Measurements from ENCODE around the gene AR.

DNA sequence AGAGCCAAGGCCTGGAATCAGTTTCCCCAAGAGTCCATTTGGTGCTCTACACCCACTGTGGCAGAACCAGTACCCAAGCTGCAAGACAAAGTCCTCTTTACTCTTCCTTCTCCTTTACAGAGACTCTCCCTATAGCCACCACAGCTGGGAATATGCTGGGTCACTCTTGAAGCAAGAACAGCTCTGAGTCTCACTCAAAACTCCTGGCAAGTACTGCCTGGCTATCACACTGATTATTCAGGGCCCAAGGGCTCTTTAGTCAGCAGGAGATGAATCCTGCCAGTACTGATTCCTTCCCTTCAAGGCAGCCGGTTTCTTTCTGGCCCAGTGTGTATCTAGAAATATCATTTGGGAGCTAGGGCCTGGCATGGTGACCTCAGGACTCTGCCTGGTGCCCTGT lies 130.9 kb downstream of the AR start:
- TF ChIP-seq POLR2A (IDR thresholded peaks at IDR 0.05), result no peak
- no peak for TF ChIP-seq CTCF (IDR thresholded peaks at IDR 0.05)

Data from sigmoid colon (tissue), 3 donors.